K562 (cell line): ENCODE measurements around the gene MMP15. TPM values are rescaled to one million over a fixed set of nuclear protein-coding genes. Genes with fewer than 3 reads are reported as not detected.

Experiments
- ATAC-seq: fragments of 200-7000 bp; cut with Tn5 transposase; 3 replicates; pipeline ENCODE4 v1.9.1; 2020; ENCODE audit warnings: moderate library complexity
- BruUV-seq: library from RNA; stranded (reverse); fragments of 400-500 nt; replicated peaks from 2 replicates; lab custom pipeline; 2021; lab: Mats Ljungman, UMichigan
- CTCF ChIA-PET: fragments of 300-600 bp; formaldehyde crosslinking; extraction: SDS; loops from one replicate; lab custom pipeline; 2021; ENCODE audit warnings: low intra/inter-chr PET ratio; lab: Yijun Ruan, JAX
- POLR2A ChIA-PET: fragments of 300-600, 350-650 bp; sonication (Branson Sonifier 250); formaldehyde crosslinking; extraction: SDS; loops from one replicate; lab custom pipeline; 2021; ENCODE audit warnings: antibody characterized with exemption, inconsistent platforms; lab: Yijun Ruan, JAX
- DNase-seq, 4 experiments: peaks; one replicate each; pipeline versions ENCODE4 v3.0.0 to v3.0.0-alpha.2; 2011 to 2018; ENCODE audit warnings: low spot score in 3 of 4, mixed read lengths in 3 of 4; ENCODE audit errors: extremely low read depth in 1 of 4
- FAIRE-seq: peaks from 2 replicates; lab custom pipeline; 2011; peaks lifted over from hg19 to GRCh38; lab: Jason Lieb, UNC
- H2AFZ ChIP-seq: 2 replicates; pipeline ENCODE4 v1.6.0; 2011; ENCODE audit warnings: low read depth, low read length, control low read depth, inconsistent platforms
- H3K27ac ChIP-seq: fragments of 200-600 bp; 3 replicates; pipeline ENCODE4 v1.8.0; 2011; ENCODE audit warnings: low read depth, mild to moderate bottlenecking, control low read depth, inconsistent platforms, low read length, moderate library complexity, mixed read lengths; ENCODE audit errors: extremely low read depth
- H3K27me3 ChIP-seq, 2 experiments: fragments of 300-600 bp in 1 of 2; 2 replicates in 1 of 2; 3 replicates in 1 of 2; pipeline versions ENCODE4 v1.6.0 to v1.8.0; 2011; ENCODE audit warnings: inconsistent platforms in 2 of 2, low read length in 2 of 2, mild to moderate bottlenecking in 1 of 2, mixed read lengths in 1 of 2, moderate library complexity in 1 of 2; ENCODE audit not compliant: control insufficient read depth in 2 of 2, insufficient read depth in 2 of 2
- H3K36me3 ChIP-seq: fragments of 300-600 bp; 3 replicates; pipeline ENCODE4 v1.8.0; 2011; ENCODE audit warnings: mild to moderate bottlenecking, low read length, inconsistent platforms; ENCODE audit not compliant: control insufficient read depth, insufficient read depth
- H3K4me1 ChIP-seq, 2 experiments: fragments of 200-600 bp in 1 of 2; replicated peaks in 1 of 2; 2 replicates in 1 of 2; 3 replicates in 1 of 2; pipeline versions ENCODE4 v1.5.1 to v1.8.0; 2011; ENCODE audit warnings: inconsistent platforms in 2 of 2, low read length in 2 of 2, mild to moderate bottlenecking in 1 of 2, mixed read lengths in 1 of 2, moderate library complexity in 1 of 2; ENCODE audit not compliant: control insufficient read depth in 2 of 2, insufficient read depth in 2 of 2
- H3K4me2 ChIP-seq: 2 replicates; pipeline ENCODE4 v1.6.1; 2011; ENCODE audit warnings: low read length, control low read depth, inconsistent platforms, mixed read lengths; ENCODE audit not compliant: insufficient read depth
- H3K4me3 ChIP-seq: fragments of 200-600 bp; sonication (generic), shearing (Covaris generic); 2 replicates; pipeline ENCODE4 v1.5.1; 2016; ENCODE audit warnings: control low read depth, inconsistent platforms
- H3K79me2 ChIP-seq: fragments of 200-600 bp; 3 replicates; pipeline ENCODE4 v1.8.0; 2011; ENCODE audit warnings: low read length, inconsistent platforms; ENCODE audit not compliant: control insufficient read depth, insufficient read depth
- H3K9ac ChIP-seq, 2 experiments: 2 replicates each; pipeline versions ENCODE4 v1.6.0 to v1.6.1; 2011; ENCODE audit warnings: low read depth in 2 of 2, low read length in 2 of 2, control low read depth in 1 of 2, inconsistent platforms in 1 of 2, mild to moderate bottlenecking in 1 of 2, mixed read lengths in 1 of 2; ENCODE audit not compliant: insufficient read depth in 1 of 2
- H3K9me1 ChIP-seq: one replicate; pipeline ENCODE4 v1.6.0; 2011; ENCODE audit warnings: inconsistent platforms, mild to moderate bottlenecking, low read length, moderate library complexity; ENCODE audit not compliant: control insufficient read depth, insufficient read depth
- H3K9me3 ChIP-seq: replicated peaks from 2 replicates; pipeline ENCODE4 v1.5.1; 2011; ENCODE audit warnings: low read depth, low read length, inconsistent platforms; ENCODE audit not compliant: control insufficient read depth, insufficient read depth
- H4K20me1 ChIP-seq: replicated peaks from 2 replicates; pipeline ENCODE4 v1.6.1; 2011; ENCODE audit warnings: low read length, inconsistent platforms, mixed read lengths; ENCODE audit not compliant: control insufficient read depth, insufficient read depth
- E2F8 ChIP-seq: fragments of 450-650 bp; IDR thresholded peaks from 2 replicates; pipeline ENCODE4 v1.7.1; 2018; ENCODE audit warnings: mild to moderate bottlenecking, low read depth; ENCODE audit not compliant: partially characterized antibody
- MCM3 ChIP-seq: fragments of 450-650 bp; IDR thresholded peaks from 2 replicates; pipeline ENCODE4 v1.6.1; 2016
- MGA ChIP-seq: fragments of 450-650 bp; IDR thresholded peaks from 2 replicates; pipeline ENCODE4 v1.6.1; 2016; ENCODE audit warnings: mild to moderate bottlenecking, moderate library complexity
- POLR3A ChIP-seq: IDR thresholded peaks from 2 replicates; pipeline ENCODE4 v1.6.1; 2011; ENCODE audit warnings: borderline replicate concordance, mild to moderate bottlenecking, moderate library complexity; ENCODE audit not compliant: insufficient read length, insufficient read depth; ENCODE audit errors: extremely low read depth
- RFX5 ChIP-seq: IDR thresholded peaks from 2 replicates; pipeline ENCODE4 v1.6.1; 2011; ENCODE audit warnings: low read depth, mild to moderate bottlenecking, improper control_type of control experiment, low read length
- TCF3 ChIP-seq: sonication (generic); formaldehyde crosslinking; IDR thresholded peaks from 2 replicates; pipeline ENCODE4 v1.4.0; 2020; ENCODE audit warnings: mild to moderate bottlenecking, missing genetic modification reagents
- TGIF2 ChIP-seq: sonication (generic); formaldehyde crosslinking; IDR thresholded peaks from 2 replicates; pipeline ENCODE4 v1.8.1; 2022; ENCODE audit warnings: mild to moderate bottlenecking, missing genetic modification reagents, moderate library complexity
- WGBS: fragments of 100-300 bp; shearing (Covaris generic); methylation state at CpG from one replicate; pipeline ENCODE4 v1.1.6; 2016; ENCODE audit warnings: low coverage, mixed read lengths; ENCODE audit not compliant: insufficient coverage; ENCODE audit errors: missing lambda C conversion rate; 5-methylcytosine and 5-hydroxymethylcytosine counted together
- in situ Hi-C: fragments of 300-500 bp; cut with MboI; formaldehyde crosslinking; loops from 4 replicates; pipeline ENCODE4 v1.15.0; 2018; ENCODE audit warnings: inconsistent platforms, mixed read lengths
- intact Hi-C: fragments of 100-400 bp; cut with micrococcal nuclease; formaldehyde crosslinking; loops from 2 replicates; pipeline ENCODE4 v1.14.2; 2022
- polyA plus RNA-seq, 8 experiments: library from polyadenylated mRNA; depleted of rRNA in 4 of 8; stranded (reverse) in 5 of 8; unstranded in 3 of 8; fragments of >200 nt; fragmentation: Nextera tagmentation in 2 of 8; fragmentation: Illumina TruSeq in 1 of 8; extraction: Ambion mirVana in 2 of 8; extraction: Trizol in 1 of 8; gene quantifications; 2 replicates each; pipeline versions ENCODE4 v1.2.1 to v1.2.3, GENCODE V29; 2011 to 2014; ENCODE audit warnings: inconsistent platforms in 1 of 8, missing spikeins in 1 of 8
- total RNA-seq, 7 experiments: library from RNA; depleted of rRNA in 6 of 7; stranded (reverse); fragments of >200 nt in 6 of 7; fragmentation: Illumina TruSeq in 2 of 7; extraction: Trizol in 2 of 7; gene quantifications; 2 replicates each; pipeline versions ENCODE4 v1.2.1 to v1.2.3, GENCODE V29; 2011 to 2021; ENCODE audit warnings: low replicate concordance in 1 of 7

Gene MMP15
- total and polyA plus RNA-seq, 9 of the 15 experiments (the other 6 are each of a cell fraction or from before 2014, with no cell fraction given): 0.01 to 20.4 (median 5.5) TPM

GRCh38 chr16:57987441-57988177 is 37.9 kb upstream of the MMP15 start:
- no peak for FAIRE-seq
- Histone ChIP-seq H3K9ac (peak overlapping the region in 1 of 2 experiments; percentile 64; a peak in 2 of 4 replicates), H3K4me2 (no peak overlapping the region), H4K20me1 (no peaks in the 10 kb centered on the region), H3K36me3 (no peaks in the 10 kb centered on the region), H2AFZ (no peak overlapping the region), H3K27me3 (no peaks in the 10 kb centered on the region), H3K79me2 (no peaks in the 10 kb centered on the region), H3K4me1 (peaks cover 6 to 21% of the 10 kb centered on the region in 2 experiments; a peak in 4 of 5 replicates), H3K9me3 (no peaks in the 10 kb centered on the region), H3K4me3 (no peak overlapping the region), H3K9me1 (no peaks in the 10 kb centered on the region), H3K27ac (no peak overlapping the region)
- intact Hi-C loops: no loop called here
- in situ Hi-C loops: no loop called here
- POLR2A ChIA-PET: no interaction called here
- BruUV-seq: no TSS peak
- ATAC-seq: no peak
- no peak for DNase-seq
- WGBS: 79% methylated on average over 8 of the region's 8 CpGs
- CTCF ChIA-PET: no interaction called here
- TF ChIP-seq MGA (no peak), E2F8 (no peak), MCM3 (no peak), TCF3 (no peak), POLR3A (no peak), RFX5 (no peak), TGIF2 (no peak)
